ENCODE data around the gene FUCA1. TPM values are rescaled to one million over a fixed set of nuclear protein-coding genes. Genes with fewer than 3 reads are reported as not detected.
"Not testable (repeated sequence)": the region's sequence is repeated elsewhere in the genome, so short reads cannot be mapped to it uniquely, and the experiment has no call there.

Gene FUCA1
- total RNA-seq, 4 donors from 2014 or later = 20.3 to 44.4 (median 23.5) TPM

- peaks cover 0 to 20% (median 6%) of the 10 kb centered on the region in 3 donors for H3K4me1 ChIP-seq
- no peak overlapping the region for H3K4me3 ChIP-seq
- no peaks in the 10 kb centered on the region for H3K27me3 ChIP-seq
- no peak for TF ChIP-seq POLR2A (IDR thresholded peaks at IDR 0.05)
- TF ChIP-seq EP300 (IDR thresholded peaks at IDR 0.05) = no peak
- no peak for TF ChIP-seq POLR2AphosphoS5 (IDR thresholded peaks at IDR 0.05)
- TF ChIP-seq CTCF (IDR thresholded peaks at IDR 0.05) = no peak
- no peak overlapping the region for H3K27ac ChIP-seq
- H3K36me3 ChIP-seq = no peaks in the 10 kb centered on the region
- no peaks in the 10 kb centered on the region for H3K9me3 ChIP-seq
- 91 to 94% methylated on average over 1 of the region's 1 CpG for WGBS, 2 donors (ENCODE audit: low coverage in 1 of 2)
- ATAC-seq = no peak
Measured at GRCh38 chr1:23827717-23828116, 40.4 kb downstream of the FUCA1 start.

GRCh38 chr1:23826590-23826989 is 41.5 kb downstream of the FUCA1 start:
- WGBS, 2 donors (ENCODE audit: low coverage in 1 of 2) = 98 to 100% methylated on average over 1 to 6 of the region's 13 CpGs
- peaks cover 0 to 20% (median 6%) of the 10 kb centered on the region in 3 donors for H3K4me1 ChIP-seq
- H3K4me3 ChIP-seq, ATAC-seq, H3K36me3 ChIP-seq, H3K9me3 ChIP-seq, H3K27ac ChIP-seq, H3K27me3 ChIP-seq: not testable (repeated sequence)

GRCh38 chr1:23825762-23826522 is 42.1 kb downstream of the FUCA1 start:
- H3K27me3 ChIP-seq = no peaks in the 10 kb centered on the region
- TF ChIP-seq CTCF (IDR thresholded peaks at IDR 0.05) (no peak), POLR2AphosphoS5 (IDR thresholded peaks at IDR 0.05) (no peak), POLR2A (IDR thresholded peaks at IDR 0.05) (no peak)
- peak overlapping the region; percentile 91 to 94 for H3K4me3 ChIP-seq
- H3K4me1 ChIP-seq = peaks cover 0 to 20% (median 6%) of the 10 kb centered on the region in 3 donors
- no peaks in the 10 kb centered on the region for H3K9me3 ChIP-seq
- ATAC-seq = no peak
- 58 to 63% methylated on average over 19 to 22 of the region's 24 CpGs for WGBS, 2 donors (ENCODE audit: low coverage in 1 of 2)
- H3K27ac ChIP-seq = peak overlapping the region; percentile 15 to 93 (median 91)
- H3K36me3 ChIP-seq = no peaks in the 10 kb centered on the region

- peaks cover 0 to 1% of the 10 kb centered on the region in 2 donors for H3K36me3 ChIP-seq
- H3K4me1 ChIP-seq = peaks cover 0 to 20% (median 6%) of the 10 kb centered on the region in 3 donors
- peak; percentile 97 for ATAC-seq
- H3K9me3 ChIP-seq = no peaks in the 10 kb centered on the region
- TF ChIP-seq POLR2AphosphoS5 (IDR thresholded peaks at IDR 0.05) (peak; percentile 94), CTCF (IDR thresholded peaks at IDR 0.05) (peak in 1 of 4 experiments; percentile 2), EP300 (IDR thresholded peaks at IDR 0.05) (no peak), POLR2A (IDR thresholded peaks at IDR 0.05) (peak; percentile 84 to 85)
- H3K27me3 ChIP-seq = no peaks in the 10 kb centered on the region
- 0% methylated on average over 3 to 8 of the region's 42 CpGs for WGBS, 2 donors (ENCODE audit: low coverage in 1 of 2)
- peak within 1 kb of the TSS; percentile 78 to 93 (median 91) for H3K27ac ChIP-seq
- H3K4me3 ChIP-seq = peak within 1 kb of the TSS; percentile 91 to 94
Measured at GRCh38 chr1:23825076-23825761, 42.9 kb downstream of the FUCA1 start, which contains the start of gene HMGCL. Gene HMGCL, minus strand, starts transcription at chr1:23825429. Its CDS starts 14 bp downstream, at chr1:23825415.

GRCh38 chr1:23824711-23825075 is 43.4 kb downstream of the FUCA1 start:
- WGBS, 2 donors (ENCODE audit: low coverage in 1 of 2) = 3 to 4% methylated on average over 8 of the region's 8 CpGs
- H3K27ac ChIP-seq = peak overlapping the region; percentile 78 to 93 (median 91)
- peak; percentile 8 for ATAC-seq
- no peaks in the 10 kb centered on the region for H3K9me3 ChIP-seq
- H3K36me3 ChIP-seq = peaks cover 0 to 6% of the 10 kb centered on the region in 2 donors
- peaks cover 0 to 20% (median 6%) of the 10 kb centered on the region in 3 donors for H3K4me1 ChIP-seq
- TF ChIP-seq POLR2A (IDR thresholded peaks at IDR 0.05) (no peak), POLR2AphosphoS5 (IDR thresholded peaks at IDR 0.05) (no peak), EP300 (IDR thresholded peaks at IDR 0.05) (no peak), CTCF (IDR thresholded peaks at IDR 0.05) (no peak)
- no peaks in the 10 kb centered on the region for H3K27me3 ChIP-seq
- H3K4me3 ChIP-seq = peak overlapping the region; percentile 91 to 94

Data from gastroesophageal sphincter (tissue), 4 donors.